NK-92 (cell line): Measurements from ENCODE around the gene ANKMY1.

Source experiments
- DNase-seq: peaks from one replicate; lab custom pipeline; 2025; ENCODE audit not compliant: unreplicated experiment; lab: John Stamatoyannopoulos, UW

ANKMY1 gene

GRCh38 chr2:240557808-240558207, at the start of gene ANKMY1:
Gene ANKMY1 (minus strand): TSS chr2:240557988. CDS start chr2:240557335, 653 bp downstream.
- no peak for DNase-seq

- no peak for DNase-seq
Measured at GRCh38 chr2:240605867-240606743, 48.3 kb upstream of the ANKMY1 start.

GRCh38 chr2:240604939-240605716, 47.3 kb upstream of the ANKMY1 start:
- DNase-seq, result no peak

GRCh38 chr2:240604291-240604938, 46.6 kb upstream of the ANKMY1 start:
- DNase-seq, result no peak

- DNase-seq, result no peak
Measured at GRCh38 chr2:240603846-240604245, 46.1 kb upstream of the ANKMY1 start.

- no peak for DNase-seq
Measured at GRCh38 chr2:240603081-240603835, 45.5 kb upstream of the ANKMY1 start.

- no peak for DNase-seq
Measured at GRCh38 chr2:240602266-240603050, 44.7 kb upstream of the ANKMY1 start.

- DNase-seq, result no peak
Measured at GRCh38 chr2:240601831-240602160, 44.0 kb upstream of the ANKMY1 start.

- no peak for DNase-seq
Measured at GRCh38 chr2:240601061-240601830, 43.5 kb upstream of the ANKMY1 start.

GRCh38 chr2:240600451-240600961, 42.7 kb upstream of the ANKMY1 start:
- DNase-seq, result no peak

- no peak for DNase-seq
Measured at GRCh38 chr2:240599141-240599583, 41.4 kb upstream of the ANKMY1 start.

- no peak for DNase-seq
Measured at GRCh38 chr2:240598311-240598911, 40.6 kb upstream of the ANKMY1 start.

GRCh38 chr2:240597419-240598181, 39.8 kb upstream of the ANKMY1 start:
- DNase-seq, result no peak

- no peak for DNase-seq
Measured at GRCh38 chr2:240597054-240597418, 39.2 kb upstream of the ANKMY1 start.

GRCh38 chr2:240596491-240596931, 38.7 kb upstream of the ANKMY1 start:
- no peak for DNase-seq

GRCh38 chr2:240596080-240596460, 38.3 kb upstream of the ANKMY1 start:
- no peak for DNase-seq

- DNase-seq, result no peak
Measured at GRCh38 chr2:240595381-240596079, 37.7 kb upstream of the ANKMY1 start.
